Type B pancreatic cell (in vitro differentiated cells): ENCODE data around the gene TTC39C. TPM values are rescaled to one million over a fixed set of nuclear protein-coding genes. Genes with fewer than 3 reads are reported as not detected.

ENCODE experiments used
- DNase-seq: peaks from one replicate; pipeline ENCODE4 v3.0.0; 2021; ENCODE audit warnings: mixed read lengths; ENCODE audit not compliant: unreplicated experiment; ENCODE audit errors: extremely low spot score
- H3K27ac Mint-ChIP-seq: 2 replicates; pipeline ENCODE4 v1.8.0; 2021; ENCODE audit warnings: mild to moderate bottlenecking, mixed read lengths
- H3K27me3 Mint-ChIP-seq: 2 replicates; pipeline ENCODE4 v1.8.0; 2021; ENCODE audit warnings: mixed read lengths
- H3K36me3 Mint-ChIP-seq: 2 replicates; pipeline ENCODE4 v1.8.0; 2021; ENCODE audit warnings: mixed read lengths
- H3K4me1 Mint-ChIP-seq: one replicate; pipeline ENCODE4 v1.8.0; 2021; ENCODE audit warnings: mixed read lengths; ENCODE audit not compliant: unreplicated experiment
- H3K4me3 Mint-ChIP-seq: 2 replicates; pipeline ENCODE4 v1.8.0; 2021; ENCODE audit warnings: mild to moderate bottlenecking, mixed read lengths
- H3K9me3 Mint-ChIP-seq: 2 replicates; pipeline ENCODE4 v1.8.0; 2021; ENCODE audit warnings: mixed read lengths
- CTCF ChIP-seq: fragments of 200-600 bp; sonication (generic); conservative IDR thresholded peaks from 2 replicates; pipeline ENCODE4 v1.5.0; 2021; ENCODE audit warnings: antibody characterized with exemption, mild to moderate bottlenecking
- total RNA-seq: library from RNA; stranded (reverse); gene quantifications from 2 replicates; pipeline ENCODE4 v1.2.1, GENCODE V29; 2021; ENCODE audit warnings: low replicate concordance

The TTC39C gene
- total RNA-seq, 1 donor from 2014 or later: 21.6 TPM

- H3K27me3 Mint-ChIP-seq: no peaks in the 10 kb centered on the region
- H3K4me1 Mint-ChIP-seq: peaks cover 11% of the 10 kb centered on the region
- no peak overlapping the region for H3K27ac Mint-ChIP-seq
- TF ChIP-seq CTCF: no peak
- peaks cover 4% of the 10 kb centered on the region for H3K36me3 Mint-ChIP-seq
- H3K4me3 Mint-ChIP-seq: no peak overlapping the region
- peaks cover 4% of the 10 kb centered on the region for H3K9me3 Mint-ChIP-seq
- no peak for DNase-seq
These were observed 33.7 kb downstream of the TTC39C start for GRCh38 chr18:24048261-24048660.

- H3K4me1 Mint-ChIP-seq: peaks cover 16% of the 10 kb centered on the region
- H3K9me3 Mint-ChIP-seq: peaks cover 4% of the 10 kb centered on the region
- H3K27me3 Mint-ChIP-seq: no peaks in the 10 kb centered on the region
- no peak overlapping the region for H3K4me3 Mint-ChIP-seq
- H3K27ac Mint-ChIP-seq: no peak overlapping the region
- H3K36me3 Mint-ChIP-seq: peaks cover 4% of the 10 kb centered on the region
- TF ChIP-seq CTCF: no peak
- DNase-seq: no peak
These were observed 34.6 kb downstream of the TTC39C start for GRCh38 chr18:24049142-24049541.

- TF ChIP-seq CTCF: no peak
- Mint-ChIP-seq H3K27ac (no peak overlapping the region), H3K36me3 (no peaks in the 10 kb centered on the region), H3K9me3 (peaks cover 4% of the 10 kb centered on the region), H3K4me1 (peaks cover 23% of the 10 kb centered on the region), H3K4me3 (no peak overlapping the region), H3K27me3 (no peaks in the 10 kb centered on the region)
- no peak for DNase-seq
These were observed 36.7 kb downstream of the TTC39C start for GRCh38 chr18:24051031-24051947.

- Mint-ChIP-seq H3K36me3 (no peaks in the 10 kb centered on the region), H3K4me1 (peaks cover 26% of the 10 kb centered on the region), H3K4me3 (no peak overlapping the region), H3K27me3 (no peaks in the 10 kb centered on the region), H3K9me3 (peaks cover 4% of the 10 kb centered on the region), H3K27ac (no peak overlapping the region)
- TF ChIP-seq CTCF: no peak
- no peak for DNase-seq
These were observed 37.5 kb downstream of the TTC39C start for GRCh38 chr18:24052053-24052452.

GRCh38 chr18:24053211-24053610, 38.7 kb downstream of the TTC39C start:
- H3K27ac Mint-ChIP-seq: no peak overlapping the region
- H3K4me3 Mint-ChIP-seq: no peak overlapping the region
- H3K36me3 Mint-ChIP-seq: no peaks in the 10 kb centered on the region
- no peaks in the 10 kb centered on the region for H3K9me3 Mint-ChIP-seq
- TF ChIP-seq CTCF: no peak
- no peak for DNase-seq
- no peaks in the 10 kb centered on the region for H3K27me3 Mint-ChIP-seq
- peaks cover 26% of the 10 kb centered on the region for H3K4me1 Mint-ChIP-seq
